NCI-H510A (cell line): Measurements from ENCODE around the gene CACNA2D3.

Experiments used
- DNase-seq: peaks from one replicate; lab custom pipeline; 2025; lab: John Stamatoyannopoulos, UW

The CACNA2D3 gene

GRCh38 chr3:54917862-54918261 lies 795.5 kb downstream of the CACNA2D3 start:
- DNase-seq = no peak

GRCh38 chr3:54918516-54918915 lies 796.2 kb downstream of the CACNA2D3 start:
- DNase-seq = no peak

- DNase-seq = no peak
Measured at GRCh38 chr3:54928046-54928770, 805.9 kb downstream of the CACNA2D3 start, which contains the start of gene LRTM1. Gene LRTM1, minus strand, starts transcription at chr3:54928059. Its CDS starts 148 bp downstream, at chr3:54927911.

DNA sequence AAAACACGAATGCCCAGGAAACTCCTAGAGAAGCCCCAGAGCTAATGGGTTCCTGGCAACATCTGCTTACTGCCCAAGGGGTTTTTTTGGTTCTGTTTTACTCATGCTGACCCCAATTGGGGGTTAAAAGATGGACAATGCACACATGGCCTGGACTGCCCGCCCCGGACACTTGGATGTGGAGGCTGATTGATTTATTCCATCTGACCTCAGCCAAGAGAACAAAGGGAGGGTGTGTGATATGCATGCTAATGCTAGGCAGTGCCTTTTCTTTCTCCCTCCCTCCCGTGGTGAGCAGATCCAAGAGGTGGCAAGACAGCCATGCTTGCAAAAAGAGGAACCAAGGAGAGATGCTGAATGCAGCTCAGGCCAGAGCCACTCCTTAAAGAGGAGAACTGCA lies 808.8 kb downstream of the CACNA2D3 start:
- DNase-seq = no peak

GRCh38 chr3:54932606-54933005 lies 810.3 kb downstream of the CACNA2D3 start:
- DNase-seq = no peak

GRCh38 chr3:54935869-54936268 lies 813.5 kb downstream of the CACNA2D3 start:
- DNase-seq = no peak

DNA sequence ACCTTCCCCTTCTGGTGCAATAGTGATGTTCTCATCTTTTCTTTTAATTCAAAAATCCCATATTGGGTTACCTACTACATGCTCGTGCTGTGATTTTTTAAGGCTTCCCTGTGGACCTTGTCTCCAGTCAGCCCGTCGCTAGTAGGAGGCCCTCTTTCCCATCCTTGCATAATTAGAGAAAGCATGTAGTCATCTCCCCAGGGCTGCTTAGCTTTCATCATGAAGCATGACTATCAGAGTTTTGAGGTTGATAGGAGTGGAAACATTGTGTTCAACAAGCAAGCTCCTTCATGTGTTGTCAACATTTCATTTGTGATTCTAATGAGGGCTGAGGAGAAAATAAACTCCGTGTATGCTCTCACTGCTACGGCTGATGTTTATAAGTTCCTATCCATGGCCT lies 814.2 kb downstream of the CACNA2D3 start:
- no peak for DNase-seq

- DNase-seq = no peak
Measured at GRCh38 chr3:54939557-54940300, 817.4 kb downstream of the CACNA2D3 start.

DNA sequence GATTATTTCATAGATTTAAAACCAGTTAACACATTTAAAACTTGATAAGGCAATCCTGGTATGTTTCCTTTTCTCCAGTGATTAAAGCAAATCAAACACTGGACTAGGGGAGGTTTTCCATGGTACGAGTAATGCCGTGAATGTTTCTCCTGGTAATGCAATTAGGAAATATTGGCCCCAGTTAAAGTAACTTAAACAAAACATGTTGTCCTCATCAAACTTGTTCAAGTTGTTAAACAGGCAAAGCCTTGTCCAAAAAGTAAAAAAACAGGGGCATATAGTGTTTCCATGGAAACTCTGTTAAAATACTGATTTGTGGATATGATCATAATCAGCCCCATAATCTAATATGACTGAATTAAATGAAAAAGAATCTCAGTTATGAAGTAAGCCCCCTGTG lies 818.6 kb downstream of the CACNA2D3 start:
- no peak for DNase-seq

- no peak for DNase-seq
Measured at GRCh38 chr3:54941690-54942362, 819.5 kb downstream of the CACNA2D3 start.

DNA sequence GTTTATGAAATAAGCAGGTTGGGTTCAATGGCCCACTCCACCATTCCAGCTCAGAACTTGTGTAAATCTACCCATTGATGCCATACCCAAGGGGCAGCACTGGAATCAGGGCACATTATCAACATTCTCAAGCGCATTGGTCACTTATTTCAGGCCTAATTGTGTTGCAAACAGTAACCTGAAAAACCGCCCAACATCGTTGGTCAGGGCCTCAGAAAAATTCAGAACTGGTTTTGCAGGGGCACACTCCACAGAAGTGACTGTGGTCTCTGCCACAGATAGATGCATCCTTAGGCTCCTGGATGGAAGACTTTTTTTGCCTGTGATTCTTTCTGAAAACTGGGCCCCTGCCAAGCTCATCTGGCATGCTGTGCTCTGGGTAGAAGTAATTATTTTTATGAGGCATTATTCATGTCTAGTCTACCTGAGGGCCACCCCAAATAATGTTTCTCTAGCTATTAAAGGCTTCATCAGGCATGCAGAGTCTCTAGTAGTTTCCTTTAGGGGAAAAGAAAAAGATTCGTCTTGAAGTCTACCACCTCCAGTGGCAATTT lies 827.2 kb downstream of the CACNA2D3 start:
- DNase-seq = no peak

GRCh38 chr3:54950391-54951003 lies 828.1 kb downstream of the CACNA2D3 start:
- no peak for DNase-seq

GRCh38 chr3:54951405-54951804 lies 829.1 kb downstream of the CACNA2D3 start:
- DNase-seq = peak; percentile 10

- DNase-seq = no peak
Measured at GRCh38 chr3:54954022-54954421, 831.7 kb downstream of the CACNA2D3 start.

GRCh38 chr3:54954521-54954920 lies 832.2 kb downstream of the CACNA2D3 start:
- no peak for DNase-seq

- DNase-seq = no peak
Measured at GRCh38 chr3:54955496-54955895, 833.1 kb downstream of the CACNA2D3 start.

GRCh38 chr3:54955941-54956340 lies 833.6 kb downstream of the CACNA2D3 start:
- DNase-seq = no peak

DNA sequence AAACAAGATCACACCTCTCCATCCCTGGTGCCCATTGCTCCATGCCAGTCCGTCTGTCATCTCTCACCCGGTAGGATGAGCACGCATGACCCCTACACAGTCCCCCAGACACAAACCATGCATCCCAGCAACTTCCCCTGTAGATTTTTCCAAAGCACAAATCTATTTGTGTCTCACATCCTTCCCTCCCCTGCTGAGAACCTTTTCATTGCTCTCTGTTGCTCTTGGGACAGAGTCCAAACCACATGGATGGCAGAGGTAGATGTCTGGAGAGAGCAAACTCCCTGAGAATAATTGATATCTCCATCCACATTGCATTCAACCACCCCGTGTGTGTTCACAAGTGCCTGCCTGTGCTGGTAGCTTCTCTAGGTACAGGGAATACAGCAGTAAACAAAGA lies 835.4 kb downstream of the CACNA2D3 start:
- no peak for DNase-seq

DNA sequence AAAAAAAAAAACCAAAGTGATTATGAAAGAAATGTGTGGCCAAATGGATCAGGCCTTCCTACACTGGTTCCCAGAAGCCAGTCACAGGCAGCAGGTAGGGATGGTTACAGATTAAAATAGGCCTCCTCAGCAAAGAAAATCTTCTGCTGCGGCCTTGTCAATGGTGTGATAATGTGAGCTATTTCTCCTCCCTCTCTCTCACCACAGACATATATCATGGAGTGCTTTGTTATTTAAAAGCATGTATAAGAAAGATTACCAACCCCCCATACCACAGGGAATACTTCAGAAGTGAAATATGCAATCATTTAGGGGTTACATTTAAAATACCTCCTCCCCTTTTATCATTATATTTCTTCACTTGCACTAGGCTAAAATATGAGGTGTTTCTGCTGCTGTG lies 837.7 kb downstream of the CACNA2D3 start:
- DNase-seq = no peak

DNA sequence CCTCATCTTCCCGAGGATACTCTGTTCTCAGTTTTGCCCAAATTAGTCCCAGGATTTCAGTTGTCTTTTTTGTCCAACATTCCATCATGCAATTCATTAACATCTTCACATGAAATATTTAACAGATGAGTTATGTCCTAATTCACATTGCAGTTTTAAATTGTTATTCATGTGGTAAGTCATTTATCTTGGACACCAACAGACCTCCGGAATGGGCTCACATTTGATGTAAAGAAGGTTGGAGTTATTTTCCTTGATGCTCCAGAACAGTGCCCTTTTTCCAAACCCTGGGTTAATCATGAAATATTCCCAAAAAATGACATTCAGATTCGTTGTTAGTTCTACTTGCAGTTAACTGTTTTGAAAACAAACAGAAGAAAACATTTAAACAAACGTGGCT lies 838.3 kb downstream of the CACNA2D3 start:
- no peak for DNase-seq

DNA sequence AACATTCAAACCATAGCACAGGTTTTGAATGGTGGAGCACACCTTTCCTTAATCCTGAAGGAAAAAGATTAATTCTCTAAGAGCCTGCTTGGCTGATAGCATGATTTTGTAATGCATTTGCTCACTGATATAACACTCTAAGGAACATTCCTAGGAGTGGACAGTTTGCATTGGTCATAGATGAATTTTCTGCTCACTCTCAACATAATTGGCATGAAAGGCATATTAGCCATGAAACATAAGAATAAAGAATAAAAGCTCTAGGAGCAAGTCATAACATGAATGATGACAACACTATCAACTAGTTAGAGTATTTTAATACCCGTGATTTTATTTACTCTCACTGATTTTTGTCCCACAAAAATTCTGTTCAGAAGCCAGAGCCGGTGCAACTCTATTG lies 839.8 kb downstream of the CACNA2D3 start:
- DNase-seq = no peak

GRCh38 chr3:54963641-54964040 lies 841.3 kb downstream of the CACNA2D3 start:
- no peak for DNase-seq
